BJ (cell line): ENCODE measurements around the gene STC2. TPM values are rescaled to one million over a fixed set of nuclear protein-coding genes. Genes with fewer than 3 reads are reported as not detected.

Experiments used
- CTCF ChIA-PET: fragments of 350-600 bp; formaldehyde crosslinking; extraction: SDS; loops from one replicate; lab custom pipeline; 2021; ENCODE audit warnings: antibody characterized with exemption, inconsistent platforms; lab: Yijun Ruan, JAX
- POLR2A ChIA-PET: fragments of 300-600 bp; sonication (Branson Sonifier 250); formaldehyde crosslinking; extraction: SDS; loops from one replicate; lab custom pipeline; 2021; ENCODE audit warnings: antibody characterized with exemption; lab: Charles Lee
- DNase-seq: peaks from one replicate; pipeline ENCODE4 v3.0.0-alpha.2; 2011; ENCODE audit warnings: low read depth
- H3K27me3 ChIP-seq: 2 replicates; pipeline ENCODE4 v1.6.0; 2011; ENCODE audit warnings: low read length; ENCODE audit not compliant: control insufficient read depth, insufficient read depth
- H3K36me3 ChIP-seq: 2 replicates; pipeline ENCODE4 v1.5.1; 2011; ENCODE audit warnings: low read length; ENCODE audit not compliant: control insufficient read depth, insufficient read depth
- H3K4me3 ChIP-seq: 2 replicates; pipeline ENCODE4 v1.5.1; 2011; ENCODE audit warnings: low read depth, mild to moderate bottlenecking, control low read depth, low read length
- polyA plus RNA-seq: library from polyadenylated mRNA; depleted of rRNA; stranded (reverse); fragments of >200 nt; gene quantifications from 2 replicates; pipeline ENCODE4 v1.2.3, GENCODE V29; 2011
- TF ChIP-seq, protein P1 (sequence below): IDR thresholded peaks from 2 replicates; pipeline ENCODE4 v1.5.1; 2011; ENCODE audit warnings: low read depth, mild to moderate bottlenecking, control low read depth, inconsistent platforms, low read length, moderate library complexity; ENCODE audit not compliant: insufficient read depth

The STC2 gene
- polyA plus RNA-seq, 1 experiment = 168 TPM

- ChIA-PET POLR2A (interaction anchor here (0.6 kb wide), 1 partner anchor 37 kb away, joined by 3 read pairs; no protein-coding TSS in a partner anchor), CTCF (no interaction called here)
- TF ChIP-seq, protein P1, sequence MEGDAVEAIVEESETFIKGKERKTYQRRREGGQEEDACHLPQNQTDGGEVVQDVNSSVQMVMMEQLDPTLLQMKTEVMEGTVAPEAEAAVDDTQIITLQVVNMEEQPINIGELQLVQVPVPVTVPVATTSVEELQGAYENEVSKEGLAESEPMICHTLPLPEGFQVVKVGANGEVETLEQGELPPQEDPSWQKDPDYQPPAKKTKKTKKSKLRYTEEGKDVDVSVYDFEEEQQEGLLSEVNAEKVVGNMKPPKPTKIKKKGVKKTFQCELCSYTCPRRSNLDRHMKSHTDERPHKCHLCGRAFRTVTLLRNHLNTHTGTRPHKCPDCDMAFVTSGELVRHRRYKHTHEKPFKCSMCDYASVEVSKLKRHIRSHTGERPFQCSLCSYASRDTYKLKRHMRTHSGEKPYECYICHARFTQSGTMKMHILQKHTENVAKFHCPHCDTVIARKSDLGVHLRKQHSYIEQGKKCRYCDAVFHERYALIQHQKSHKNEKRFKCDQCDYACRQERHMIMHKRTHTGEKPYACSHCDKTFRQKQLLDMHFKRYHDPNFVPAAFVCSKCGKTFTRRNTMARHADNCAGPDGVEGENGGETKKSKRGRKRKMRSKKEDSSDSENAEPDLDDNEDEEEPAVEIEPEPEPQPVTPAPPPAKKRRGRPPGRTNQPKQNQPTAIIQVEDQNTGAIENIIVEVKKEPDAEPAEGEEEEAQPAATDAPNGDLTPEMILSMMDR = no peak
Measured at GRCh38 chr5:173352366-173353349, 24.4 kb upstream of the STC2 start.

GRCh38 chr5:173342813-173343755 is 14.9 kb upstream of the STC2 start:
- CTCF ChIA-PET = interaction anchor here (1.1 to 1.5 kb wide), 2 partner anchors 152 to 230 kb away, joined by 3 read pairs; no protein-coding TSS in a partner anchor
- no peak overlapping the region for H3K4me3 ChIP-seq
- no peaks in the 10 kb centered on the region for H3K27me3 ChIP-seq
- no peak for DNase-seq
- TF ChIP-seq, protein P1 = no peak
- H3K36me3 ChIP-seq = no peaks in the 10 kb centered on the region; the same call in 1 of the 2 replicates
- POLR2A ChIA-PET = interaction anchor here (0.5 kb wide), 1 partner anchor 173 kb away, joined by 3 read pairs; no protein-coding TSS in a partner anchor

More at GRCh38 chr5:173352366-173353349, 24.4 kb upstream of the STC2 start:
- Histone ChIP-seq H3K27me3 (peaks cover 1% of the 10 kb centered on the region), H3K4me3 (no peak overlapping the region), H3K36me3 (no peaks in the 10 kb centered on the region)
- no peak for DNase-seq

DNA sequence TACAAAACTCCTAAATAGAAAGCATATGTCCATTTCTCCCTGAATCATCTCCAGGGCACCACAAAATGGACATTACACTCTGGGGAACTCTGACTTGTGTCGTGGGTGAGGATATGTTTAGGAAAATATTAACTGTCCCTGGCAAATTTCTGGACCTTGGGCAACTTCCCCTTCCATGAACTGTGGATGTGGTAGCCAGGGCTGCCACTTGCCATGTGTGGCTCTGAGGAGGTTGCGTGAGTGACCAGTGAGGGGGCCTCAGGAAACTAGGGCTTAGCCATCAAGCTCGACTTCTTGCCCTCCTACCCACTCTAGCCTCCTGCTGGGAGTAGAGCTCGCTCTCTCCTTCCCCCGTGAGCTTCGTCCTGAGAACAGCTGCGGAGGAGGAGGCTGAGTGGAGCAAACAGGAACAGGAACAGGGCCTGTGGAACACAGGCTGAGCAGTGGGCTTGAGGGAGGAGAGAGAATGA is 13.8 kb upstream of the STC2 start:
- POLR2A ChIA-PET = no interaction called here
- no peak overlapping the region for H3K4me3 ChIP-seq
- peak; percentile 73 for DNase-seq
- H3K27me3 ChIP-seq = no peaks in the 10 kb centered on the region
- TF ChIP-seq, protein P1 = 0 out of 2 replicates have a peak, but pooled peaks have one; percentile 7
- CTCF ChIA-PET = interaction anchor here (0.6 to 1.1 kb wide), 2 partner anchors 153 to 237 kb away, joined by 3 read pairs; no protein-coding TSS in a partner anchor
- no peaks in the 10 kb centered on the region; the same call in 1 of the 2 replicates for H3K36me3 ChIP-seq

GRCh38 chr5:173340984-173341383 is 12.8 kb upstream of the STC2 start:
- H3K36me3 ChIP-seq = no peaks in the 10 kb centered on the region; the same call in 1 of the 2 replicates
- TF ChIP-seq, protein P1 = no peak
- POLR2A ChIA-PET = no interaction called here
- CTCF ChIA-PET = interaction anchor here (1.3 kb wide), 1 partner anchor 9 kb away, joined by 4 read pairs; no protein-coding TSS in a partner anchor
- no peak overlapping the region for H3K4me3 ChIP-seq
- no peaks in the 10 kb centered on the region for H3K27me3 ChIP-seq
- DNase-seq = no peak
